ENCODE data around the gene DST.

The DST gene

DNA sequence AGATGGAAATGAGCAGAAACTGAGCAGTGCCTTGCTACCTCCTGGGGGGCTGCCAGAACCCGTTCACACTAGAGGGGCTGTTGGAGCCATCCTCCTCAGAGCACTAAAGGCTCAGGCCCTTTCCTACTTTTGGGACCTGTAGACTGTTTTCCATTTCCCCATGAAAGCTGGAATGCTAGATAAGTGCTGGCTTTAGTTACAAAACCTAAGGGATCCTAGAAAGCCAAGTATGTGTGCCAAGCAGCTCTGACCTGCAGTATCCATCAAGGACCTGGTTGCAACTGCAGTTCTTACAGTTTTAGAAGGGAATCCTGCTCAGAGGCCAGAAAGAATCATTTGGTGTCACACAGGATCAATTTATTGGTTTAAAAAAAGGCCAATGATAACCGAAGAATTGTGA lies 218.6 kb downstream of the DST start:
- Histone ChIP-seq H3K9me3 (ENCODE audit: control insufficient read depth, low read length) (no peaks in the 10 kb centered on the region), H3K27me3 (ENCODE audit: control insufficient read depth, insufficient read depth, low read length) (no peaks in the 10 kb centered on the region), H3K4me3 (ENCODE audit: low read length) (no peak overlapping the region), H3K4me1 (ENCODE audit: control insufficient read depth, insufficient read depth, low read length) (no peaks in the 10 kb centered on the region), H3K9ac (ENCODE audit: low read length) (no peak overlapping the region), H3K36me3 (ENCODE audit: control insufficient read depth, insufficient read depth, low read length) (no peaks in the 10 kb centered on the region)

- Histone ChIP-seq H3K4me1 (ENCODE audit: control insufficient read depth, insufficient read depth, low read length) (no peaks in the 10 kb centered on the region), H3K27me3 (ENCODE audit: control insufficient read depth, insufficient read depth, low read length) (no peaks in the 10 kb centered on the region), H3K36me3 (ENCODE audit: control insufficient read depth, insufficient read depth, low read length) (no peaks in the 10 kb centered on the region), H3K9me3 (ENCODE audit: control insufficient read depth, low read length) (no peaks in the 10 kb centered on the region), H3K9ac (ENCODE audit: low read length) (no peak overlapping the region), H3K4me3 (ENCODE audit: low read length) (no peak overlapping the region)
These were observed 222.4 kb downstream of the DST start for GRCh38 chr6:56420296-56420695.

DNA sequence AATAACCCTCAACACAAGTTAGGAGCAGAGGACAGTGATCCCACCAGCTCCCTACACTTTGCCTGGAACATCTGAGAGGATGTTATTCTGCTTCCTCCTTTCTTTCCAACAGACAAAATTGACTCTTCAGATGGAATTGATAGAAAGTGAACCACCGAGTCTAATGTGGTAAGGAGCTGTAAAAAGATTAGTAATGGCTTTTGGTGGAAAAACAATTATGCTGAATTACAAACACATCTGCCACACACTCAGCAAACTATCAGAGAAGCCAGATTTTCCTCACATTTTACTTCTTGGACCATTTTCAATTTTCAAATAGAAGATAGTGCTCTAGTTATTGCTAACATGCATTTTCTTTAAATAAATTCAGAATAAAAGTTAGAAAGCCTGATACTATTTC lies 223.5 kb downstream of the DST start:
- Histone ChIP-seq H3K4me1 (ENCODE audit: control insufficient read depth, insufficient read depth, low read length) (no peaks in the 10 kb centered on the region), H3K27me3 (ENCODE audit: control insufficient read depth, insufficient read depth, low read length) (no peaks in the 10 kb centered on the region), H3K4me3 (ENCODE audit: low read length) (no peak overlapping the region), H3K9ac (ENCODE audit: low read length) (no peak overlapping the region), H3K9me3 (ENCODE audit: control insufficient read depth, low read length) (no peaks in the 10 kb centered on the region), H3K36me3 (ENCODE audit: control insufficient read depth, insufficient read depth, low read length) (no peaks in the 10 kb centered on the region)

DNA sequence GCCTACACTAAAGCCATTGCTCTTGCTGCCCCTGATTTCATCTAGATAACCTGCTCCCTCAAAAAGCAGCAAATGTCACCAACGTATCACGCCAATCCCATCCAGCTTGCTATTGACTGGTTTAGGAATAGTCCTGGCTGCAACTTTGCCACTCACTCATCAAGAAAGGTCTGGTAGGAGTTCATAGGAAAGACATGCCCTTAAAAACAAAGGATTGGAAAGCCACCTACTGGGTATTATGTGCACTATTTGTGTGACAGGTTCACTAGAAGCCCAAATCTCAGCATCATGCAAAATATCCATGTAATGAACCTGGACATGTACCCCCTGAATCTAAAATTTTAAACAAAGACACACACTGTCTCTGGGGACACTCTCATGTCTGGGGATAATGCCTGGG lies 224.9 kb downstream of the DST start:
- Histone ChIP-seq H3K36me3 (ENCODE audit: control insufficient read depth, insufficient read depth, low read length) (no peaks in the 10 kb centered on the region), H3K9me3 (ENCODE audit: control insufficient read depth, low read length) (no peaks in the 10 kb centered on the region), H3K27me3 (ENCODE audit: control insufficient read depth, insufficient read depth, low read length) (no peaks in the 10 kb centered on the region)

GRCh38 chr6:56416247-56416646 lies 226.4 kb downstream of the DST start:
- Histone ChIP-seq H3K9me3 (ENCODE audit: control insufficient read depth, low read length) (no peaks in the 10 kb centered on the region), H3K36me3 (ENCODE audit: control insufficient read depth, insufficient read depth, low read length) (no peaks in the 10 kb centered on the region), H3K4me3 (ENCODE audit: low read length) (no peak overlapping the region), H3K9ac (ENCODE audit: low read length) (no peak overlapping the region), H3K27me3 (ENCODE audit: control insufficient read depth, insufficient read depth, low read length) (no peaks in the 10 kb centered on the region), H3K4me1 (ENCODE audit: control insufficient read depth, insufficient read depth, low read length) (no peaks in the 10 kb centered on the region)

More for the DNA sequence above, 224.9 kb downstream of the DST start:
- no peak overlapping the region for H3K9ac ChIP-seq (ENCODE audit: low read length)
- H3K4me1 ChIP-seq (ENCODE audit: control insufficient read depth, insufficient read depth, low read length): no peaks in the 10 kb centered on the region
- no peak overlapping the region for H3K4me3 ChIP-seq (ENCODE audit: low read length)

DNA sequence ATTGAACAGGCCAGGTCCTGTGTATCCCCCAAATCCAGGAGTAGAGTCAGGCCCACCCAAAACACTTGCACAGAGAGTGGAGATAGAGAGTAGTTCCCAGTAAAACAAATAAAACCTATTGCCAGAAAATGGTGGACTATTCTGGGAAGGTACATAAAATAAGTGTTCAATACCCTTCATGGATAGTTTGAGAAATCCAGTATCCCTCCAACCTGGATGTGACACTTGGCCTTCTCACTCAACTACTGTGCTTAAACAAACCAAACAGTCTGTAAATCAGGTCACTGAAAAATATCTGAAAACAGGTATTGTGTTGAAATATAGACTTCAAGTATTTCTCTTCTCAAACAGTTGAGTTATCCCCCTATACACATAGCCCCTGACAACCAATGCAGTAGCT lies 233.7 kb downstream of the DST start:
- H3K9ac ChIP-seq (ENCODE audit: low read length): no peak overlapping the region
- no peaks in the 10 kb centered on the region for H3K36me3 ChIP-seq (ENCODE audit: control insufficient read depth, insufficient read depth, low read length)
- H3K4me1 ChIP-seq (ENCODE audit: control insufficient read depth, insufficient read depth, low read length): peaks cover 3% of the 10 kb centered on the region
- H3K27me3 ChIP-seq (ENCODE audit: control insufficient read depth, insufficient read depth, low read length): no peaks in the 10 kb centered on the region
- H3K9me3 ChIP-seq (ENCODE audit: control insufficient read depth, low read length): no peaks in the 10 kb centered on the region
- H3K4me3 ChIP-seq (ENCODE audit: low read length): no peak overlapping the region
